Keratinocyte (primary cell): Measurements from ENCODE around the gene ARHGAP22.

Source experiments
- CTCF ChIP-seq, 3 experiments: IDR thresholded peaks in 1 of 3; conservative IDR thresholded peaks in 1 of 3; optimal IDR thresholded peaks in 1 of 3; 2 replicates in 2 of 3; 3 replicates in 1 of 3; pipeline versions ENCODE3 to v1.5.1; 2011; ENCODE audit warnings: low read length in 3 of 3, mild to moderate bottlenecking in 3 of 3, moderate library complexity in 2 of 3, control low read depth in 1 of 3, inconsistent platforms in 1 of 3; ENCODE audit not compliant: insufficient read depth in 2 of 3; ENCODE audit errors: extremely low read depth in 1 of 3
- EZH2 ChIP-seq: IDR thresholded peaks from one replicate; pipeline ENCODE4 v1.6.1; 2012; ENCODE audit warnings: inconsistent platforms, mild to moderate bottlenecking, low read length, moderate library complexity

- no peak for TF ChIP-seq CTCF (optimal IDR thresholded peaks at IDR 0.05 in 1 of 3, IDR thresholded peaks at IDR 0.05 in 1 of 3, conservative IDR thresholded peaks at IDR 0.05 in 1 of 3; ENCODE audit: extremely low read depth in 1 of 3, insufficient read depth in 2 of 3, low read length in 3 of 3)
- TF ChIP-seq EZH2 = no peak
Observed at GRCh38 chr10:48456361-48456804, 148.5 kb downstream of the ARHGAP22 start.
